AG04450 (cell line): ENCODE measurements around the gene CALHM3. TPM values are rescaled to one million over a fixed set of nuclear protein-coding genes. Genes with fewer than 3 reads are reported as not detected.

ENCODE experiments used
- CTCF ChIA-PET: fragments of 300-600, 350-600 bp; formaldehyde crosslinking; extraction: SDS; loops from one replicate; lab custom pipeline; 2022; ENCODE audit warnings: antibody characterized with exemption, inconsistent platforms; lab: Charles Lee
- POLR2A ChIA-PET: fragments of 350-600 bp; formaldehyde crosslinking; extraction: SDS; loops from one replicate; lab custom pipeline; 2021; ENCODE audit warnings: antibody characterized with exemption, inconsistent platforms; lab: Yijun Ruan, JAX
- DNase-seq: peaks from one replicate; pipeline ENCODE4 v3.0.0-alpha.2; 2011; ENCODE audit warnings: low read depth, low spot score
- H3K27ac ChIP-seq: one replicate; pipeline ENCODE4 v1.5.1; 2012; ENCODE audit warnings: low read depth, low read length, control low read depth
- H3K27me3 ChIP-seq: one replicate; pipeline ENCODE4 v1.6.0; 2012; ENCODE audit warnings: low read length; ENCODE audit not compliant: control insufficient read depth, insufficient read depth
- H3K4me3 ChIP-seq: 2 replicates; pipeline ENCODE4 v1.5.1; 2011; ENCODE audit warnings: mild to moderate bottlenecking, low read depth, low read length, control low read depth
- H3K9me3 ChIP-seq: 2 replicates; pipeline ENCODE4 v1.5.1; 2012; ENCODE audit warnings: low read length; ENCODE audit not compliant: control insufficient read depth, insufficient read depth
- polyA plus RNA-seq: library from polyadenylated mRNA; depleted of rRNA; stranded (reverse); fragments of >200 nt; gene quantifications from 2 replicates; pipeline ENCODE4 v1.2.3, GENCODE V29; 2011
- TF ChIP-seq, protein P1 (sequence below): IDR thresholded peaks from 2 replicates; pipeline ENCODE4 v1.5.1; 2011; ENCODE audit warnings: low read depth, low read length, control low read depth, inconsistent platforms

Gene CALHM3
- polyA plus RNA-seq, 1 experiment: not detected

DNA sequence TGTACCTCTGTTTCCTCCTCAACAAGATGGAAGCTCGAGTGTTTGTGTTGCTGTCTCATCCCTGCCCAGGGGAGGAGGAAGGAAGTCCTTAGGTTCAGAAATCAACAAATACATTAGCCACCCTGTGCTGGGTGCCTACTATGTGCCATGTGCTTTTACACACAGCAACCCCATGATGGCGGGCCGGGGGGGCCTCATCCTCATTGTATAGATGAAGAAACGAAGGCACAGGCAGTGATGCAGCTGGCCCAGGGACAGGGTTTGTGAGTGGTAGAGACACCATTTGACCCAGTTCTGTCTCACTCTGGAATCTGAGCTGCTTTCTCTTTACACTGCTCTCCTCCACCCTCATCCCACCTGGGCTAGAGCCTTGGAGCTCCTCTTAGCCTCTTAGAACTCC lies 25.0 kb downstream of the CALHM3 start:
- POLR2A ChIA-PET: interaction anchor here (0.6 kb wide), 1 partner anchor 9 kb away, joined by 3 read pairs; no protein-coding TSS in a partner anchor
- Histone ChIP-seq H3K4me3 (no peak overlapping the region), H3K27ac (no peak overlapping the region), H3K27me3 (no peaks in the 10 kb centered on the region), H3K9me3 (no peaks in the 10 kb centered on the region; the same call in 1 of the 2 replicates)
- DNase-seq: no peak
- TF ChIP-seq, protein P1, sequence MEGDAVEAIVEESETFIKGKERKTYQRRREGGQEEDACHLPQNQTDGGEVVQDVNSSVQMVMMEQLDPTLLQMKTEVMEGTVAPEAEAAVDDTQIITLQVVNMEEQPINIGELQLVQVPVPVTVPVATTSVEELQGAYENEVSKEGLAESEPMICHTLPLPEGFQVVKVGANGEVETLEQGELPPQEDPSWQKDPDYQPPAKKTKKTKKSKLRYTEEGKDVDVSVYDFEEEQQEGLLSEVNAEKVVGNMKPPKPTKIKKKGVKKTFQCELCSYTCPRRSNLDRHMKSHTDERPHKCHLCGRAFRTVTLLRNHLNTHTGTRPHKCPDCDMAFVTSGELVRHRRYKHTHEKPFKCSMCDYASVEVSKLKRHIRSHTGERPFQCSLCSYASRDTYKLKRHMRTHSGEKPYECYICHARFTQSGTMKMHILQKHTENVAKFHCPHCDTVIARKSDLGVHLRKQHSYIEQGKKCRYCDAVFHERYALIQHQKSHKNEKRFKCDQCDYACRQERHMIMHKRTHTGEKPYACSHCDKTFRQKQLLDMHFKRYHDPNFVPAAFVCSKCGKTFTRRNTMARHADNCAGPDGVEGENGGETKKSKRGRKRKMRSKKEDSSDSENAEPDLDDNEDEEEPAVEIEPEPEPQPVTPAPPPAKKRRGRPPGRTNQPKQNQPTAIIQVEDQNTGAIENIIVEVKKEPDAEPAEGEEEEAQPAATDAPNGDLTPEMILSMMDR: no peak
- CTCF ChIA-PET: interaction anchor here (1.0 kb wide), 1 partner anchor 29 kb away, joined by 4 read pairs; no protein-coding TSS in a partner anchor

DNA sequence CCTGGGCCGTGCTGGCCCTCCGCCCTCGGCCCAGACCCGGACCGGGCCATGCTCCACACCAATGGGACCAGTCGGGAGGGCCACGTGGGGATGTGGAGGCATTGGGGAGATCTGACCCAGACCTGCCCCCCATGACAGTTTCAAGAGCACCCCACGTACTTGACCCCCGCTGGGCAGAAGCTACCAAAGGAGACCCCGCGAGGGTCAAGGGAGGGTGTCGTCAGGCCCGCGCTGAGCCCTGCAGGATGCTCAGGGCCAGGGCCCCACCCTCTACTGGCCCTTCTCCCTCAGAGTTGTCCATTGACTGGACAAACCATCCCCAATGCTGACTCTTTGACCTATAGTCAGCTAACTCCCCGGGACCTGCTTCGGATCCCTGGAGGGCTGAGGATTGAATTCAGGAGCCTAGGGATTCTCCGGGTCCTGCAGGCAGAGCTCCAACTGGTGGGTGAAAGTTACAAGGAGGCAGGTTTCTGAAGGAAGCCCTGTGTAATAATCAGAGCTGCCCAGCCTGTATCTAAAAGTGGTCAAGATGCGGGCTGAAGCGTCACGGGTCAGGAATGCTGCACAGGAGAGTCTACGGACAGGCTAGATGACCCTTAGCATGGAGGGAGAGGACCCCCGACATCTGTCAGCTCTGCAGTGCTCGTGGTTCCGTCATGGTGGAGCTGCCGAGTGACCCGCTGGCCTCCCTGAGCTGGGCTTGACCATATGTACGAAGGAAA lies 26.4 kb downstream of the CALHM3 start:
- no peaks in the 10 kb centered on the region for H3K27me3 ChIP-seq
- H3K4me3 ChIP-seq: peak overlapping the region; percentile 73
- H3K27ac ChIP-seq: peak overlapping the region; percentile 21
- DNase-seq: no peak
- ChIA-PET CTCF (interaction anchor here (1.8 kb wide), 1 partner anchor 33 kb away, joined by 6 read pairs; no protein-coding TSS in a partner anchor), POLR2A (interaction anchor here (0.7 to 2.2 kb wide), 2 partner anchors 13 to 56 kb away, joined by 3 to 4 read pairs; partner anchors contain the start of genes ATP5MK and PDCD11)
- H3K9me3 ChIP-seq: no peaks in the 10 kb centered on the region; the same call in 1 of the 2 replicates
- TF ChIP-seq, protein P1: no peak

DNA sequence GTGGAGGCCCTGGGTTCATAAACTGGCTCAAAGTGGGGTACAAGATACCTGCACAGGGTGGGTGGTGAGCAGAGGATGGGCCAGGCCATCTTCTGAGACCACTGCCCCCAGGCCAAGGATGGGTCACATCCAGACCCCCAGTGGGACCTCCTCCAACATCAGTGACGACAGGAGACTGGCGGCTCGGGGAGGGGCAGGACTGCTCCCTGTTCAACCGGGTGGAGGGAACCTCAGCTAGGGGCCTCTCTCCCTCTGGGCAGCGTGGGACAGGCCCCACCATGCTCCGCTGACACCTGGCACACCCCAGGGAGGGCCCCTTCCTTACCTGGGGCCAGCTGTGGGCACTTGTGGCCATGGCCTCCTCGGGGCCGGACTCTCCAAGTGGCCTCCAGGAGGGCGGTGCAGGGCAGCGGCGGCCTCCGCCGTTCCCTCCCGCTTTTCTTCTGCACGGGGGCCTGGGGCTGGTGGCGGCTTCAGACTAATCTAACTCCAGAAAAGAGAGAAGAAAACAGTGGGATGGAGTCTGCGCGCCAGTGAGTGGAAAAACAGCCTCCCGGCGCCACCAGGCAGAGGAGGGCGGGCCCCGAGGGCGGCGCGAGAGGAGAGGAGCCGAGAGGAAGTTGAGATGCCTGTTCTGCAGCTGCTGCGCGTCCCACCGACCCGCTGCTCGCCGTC lies 27.1 kb downstream of the CALHM3 start, which contains the start of gene CALHM2:
TSS of gene CALHM2 (minus strand) at position 540 of the 675 bp plus-strand sequence. CDS start 2,429 bp downstream, outside the sequence.
- Histone ChIP-seq H3K9me3 (no peaks in the 10 kb centered on the region; the same call in 1 of the 2 replicates), H3K27me3 (no peaks in the 10 kb centered on the region), H3K4me3 (peak within 1 kb of the TSS; percentile 73), H3K27ac (peak within 1 kb of the TSS; percentile 21)
- ChIA-PET POLR2A (interaction anchor here (0.6 to 2.2 kb wide), 3 partner anchors 14 to 55 kb away, joined by 3 to 4 read pairs (median 3); partner anchors contain the start of genes ATP5MK and PDCD11), CTCF (interaction anchor here (1.8 kb wide), 1 partner anchor 34 kb away, joined by 6 read pairs; no protein-coding TSS in a partner anchor)
- DNase-seq: no peak
- TF ChIP-seq, protein P1: no peak

DNA sequence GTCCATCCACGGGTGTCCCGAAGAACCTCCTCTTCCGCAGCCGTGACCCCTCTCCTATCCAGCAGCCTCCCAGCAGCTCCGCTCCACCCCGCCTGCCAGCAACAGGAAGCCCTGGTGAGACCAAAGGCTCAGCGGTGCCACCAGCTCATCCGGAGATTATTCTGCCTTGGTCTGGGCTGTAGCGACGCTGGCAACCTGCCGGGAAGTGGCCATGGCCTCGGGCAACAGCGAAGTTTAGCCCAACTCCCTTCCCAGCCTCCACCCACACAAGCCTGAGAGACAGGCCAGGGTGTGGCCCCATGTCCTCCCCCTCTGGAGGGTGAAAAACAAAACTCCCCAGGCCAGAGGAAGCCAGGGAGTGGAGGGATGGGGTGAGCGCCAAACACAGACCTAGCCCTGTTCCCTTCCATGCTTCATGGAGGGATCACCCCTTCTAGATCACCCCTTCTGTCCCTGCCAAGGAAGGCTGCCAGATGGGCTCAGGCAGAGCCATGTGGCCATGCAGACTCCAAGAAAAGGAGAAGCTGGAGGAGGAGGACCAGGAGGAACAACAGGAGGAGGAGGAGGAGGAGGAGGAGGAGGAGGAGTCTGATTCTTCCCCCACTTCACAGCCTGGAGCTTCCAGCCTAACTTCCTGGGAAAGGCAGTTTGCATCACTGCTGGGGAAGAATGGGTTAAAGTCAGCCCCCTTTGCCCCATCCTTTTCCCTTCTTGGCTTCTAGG lies 27.8 kb downstream of the CALHM3 start:
- Histone ChIP-seq H3K27me3 (no peaks in the 10 kb centered on the region), H3K27ac (no peak overlapping the region), H3K9me3 (no peaks in the 10 kb centered on the region; the same call in 1 of the 2 replicates), H3K4me3 (peak overlapping the region; percentile 73)
- POLR2A ChIA-PET: interaction anchor here (0.6 to 2.2 kb wide), 2 partner anchors 15 to 40 kb away, joined by 3 to 4 read pairs; no protein-coding TSS in a partner anchor
- CTCF ChIA-PET: interaction anchor here (0.5 kb wide), 1 partner anchor 62 kb away, joined by 3 read pairs; no protein-coding TSS in a partner anchor
- no peak for DNase-seq
- TF ChIP-seq, protein P1: no peak
